NCI-H345 treated with DMSO at 0.1 percent for 48 hours (cell line): ENCODE measurements around the gene ENAH.

Experiments used
- DNase-seq: peaks from one replicate; lab custom pipeline; 2025; ENCODE audit not compliant: unreplicated experiment; lab: John Stamatoyannopoulos, UW

Gene ENAH

GRCh38 chr1:225461533-225462428, 191.1 kb downstream of the ENAH start:
- DNase-seq, result no peak

- DNase-seq, result no peak
These were observed 192.0 kb downstream of the ENAH start for GRCh38 chr1:225460737-225461532.

DNA sequence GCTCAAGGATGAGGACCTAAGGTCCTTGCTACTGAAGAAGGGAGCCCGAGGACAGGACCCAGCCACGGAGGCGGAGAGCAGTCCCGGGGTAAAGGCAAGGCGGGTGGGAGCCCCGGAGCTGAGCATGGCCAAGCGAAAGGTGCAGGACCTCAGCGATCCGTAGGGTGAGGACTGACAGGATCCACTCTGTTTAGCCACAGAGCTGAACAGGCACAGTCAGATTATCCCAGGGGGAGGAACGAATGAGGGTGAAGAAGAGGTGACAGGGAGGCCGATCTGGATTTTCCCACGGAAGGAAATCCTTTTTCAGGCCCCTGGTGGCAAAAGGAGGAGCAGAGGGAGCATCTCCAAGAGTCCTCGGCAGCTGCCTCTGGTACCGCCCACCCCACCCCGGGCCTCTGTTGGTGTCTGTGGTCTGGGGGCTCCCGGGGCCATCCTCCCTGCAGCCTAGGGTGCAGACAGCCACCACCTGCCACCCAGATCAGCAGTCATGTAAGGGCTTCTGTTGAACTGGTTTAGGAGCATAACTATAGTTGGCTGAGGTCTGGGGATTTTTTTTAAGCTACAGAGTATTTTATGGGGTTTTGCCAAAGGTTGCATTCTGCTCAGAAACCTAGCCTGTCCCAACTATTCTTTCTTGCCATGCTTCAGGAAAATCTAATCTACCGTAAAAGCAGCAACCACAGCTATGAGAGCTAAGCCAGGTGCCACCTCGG, 192.7 kb downstream of the ENAH start:
- no peak for DNase-seq

DNA sequence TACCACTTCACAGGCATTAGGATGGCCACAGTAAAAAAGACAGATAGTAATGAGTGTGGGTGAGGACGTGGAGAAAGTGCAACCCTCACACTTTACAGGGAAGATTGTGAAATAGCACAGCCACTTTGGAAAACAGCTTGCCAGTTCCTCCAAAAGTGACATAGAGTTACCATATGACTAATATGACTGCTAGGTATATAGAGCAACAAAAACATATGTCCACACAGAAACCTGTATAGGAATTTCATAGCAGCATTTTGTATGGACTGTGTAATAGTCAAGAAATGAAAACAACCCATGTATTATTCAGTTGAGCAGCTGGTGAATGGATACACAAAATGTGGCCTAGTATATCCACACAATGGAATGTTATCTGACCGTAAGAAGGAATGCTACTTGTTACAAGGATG, 194.7 kb downstream of the ENAH start:
- DNase-seq, result no peak

DNA sequence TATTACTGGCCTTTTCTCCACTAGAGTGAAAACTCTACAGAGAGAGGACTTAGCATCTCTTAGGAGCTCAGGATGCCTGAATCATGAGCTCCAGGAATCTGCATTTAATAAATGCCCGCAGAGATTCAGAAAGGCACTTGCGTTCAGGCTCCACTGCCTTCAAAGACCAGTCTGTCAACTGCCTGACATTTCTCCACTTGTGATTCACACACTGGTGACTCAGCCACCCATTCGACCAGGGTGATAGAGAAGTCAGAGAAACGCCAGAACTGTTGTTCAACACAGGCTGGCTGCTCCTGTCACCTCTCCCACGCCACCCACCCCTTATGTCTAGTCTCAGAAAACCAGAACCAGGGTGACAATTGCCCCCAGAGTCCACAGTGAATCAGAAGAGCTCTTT, 198.2 kb downstream of the ENAH start:
- DNase-seq, result no peak

DNA sequence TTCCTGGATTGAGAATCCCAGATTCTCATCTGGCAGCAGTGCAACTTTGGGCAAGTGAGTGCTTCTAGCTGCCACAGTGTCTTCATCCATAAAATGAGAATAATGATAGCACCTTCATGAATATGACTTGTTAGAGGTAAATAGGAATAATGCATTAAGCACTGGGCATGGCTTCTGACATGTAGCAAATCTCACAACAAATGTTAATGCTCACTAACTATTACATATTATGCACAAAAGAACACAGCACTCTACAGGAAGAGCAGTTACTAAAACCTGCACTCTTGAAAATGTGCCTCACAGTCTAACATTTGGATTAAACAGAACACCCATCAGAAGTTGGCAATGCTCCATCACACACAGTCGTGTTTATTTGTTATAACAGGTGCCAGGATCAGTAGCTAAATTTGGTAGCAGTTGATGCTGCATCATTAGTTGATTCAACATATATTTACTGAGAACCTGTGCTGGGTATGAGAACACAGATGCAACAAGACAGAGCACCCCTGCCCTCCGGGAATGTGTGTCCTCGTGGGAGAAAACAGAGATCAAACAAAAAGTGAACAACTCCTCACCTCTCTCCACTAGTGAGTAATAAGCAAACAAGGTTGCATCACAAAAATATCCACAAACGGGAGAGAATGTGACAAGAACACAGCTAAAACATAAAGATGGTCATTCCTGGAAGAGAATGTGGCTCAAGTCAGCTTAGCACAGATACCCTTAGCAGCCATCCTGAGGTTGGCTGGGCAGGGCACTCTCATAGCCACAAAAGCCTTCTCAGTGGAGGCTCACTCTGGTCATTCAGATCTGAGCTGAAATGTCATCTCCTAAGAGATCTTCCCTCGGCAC, 198.9 kb downstream of the ENAH start:
- peak; percentile 92 for DNase-seq

DNA sequence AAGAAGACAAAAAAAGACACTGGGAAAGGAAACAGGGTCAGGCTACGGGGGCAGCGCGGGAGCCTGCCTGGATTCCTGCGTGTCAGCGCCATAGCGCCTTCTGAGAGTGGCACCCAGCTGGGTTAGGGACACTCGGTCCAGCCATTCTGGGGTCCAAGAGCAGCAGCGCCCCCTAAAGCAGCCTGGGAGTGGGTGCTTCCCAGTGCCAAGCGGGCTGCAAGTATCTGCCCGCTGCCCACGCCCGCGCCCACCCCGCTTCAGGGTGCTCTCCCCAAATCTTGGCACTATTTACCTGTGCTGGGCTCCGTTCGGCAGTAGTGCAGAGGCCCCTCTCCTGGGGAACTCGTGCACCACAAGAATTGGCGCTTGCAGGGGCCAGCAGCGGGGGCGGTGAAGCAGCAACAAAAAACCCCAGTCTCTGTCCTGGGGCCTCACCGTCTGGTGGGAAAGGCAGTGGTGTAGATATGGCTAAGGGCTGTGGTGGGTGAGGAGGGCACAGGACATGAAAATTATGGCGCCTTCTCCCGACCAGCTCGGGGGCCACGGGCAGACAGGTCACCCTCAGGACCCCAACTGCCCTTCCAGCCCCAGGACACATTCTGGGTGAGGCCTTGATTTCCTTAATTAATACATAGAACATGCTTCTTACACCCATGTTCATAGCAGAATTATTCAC, 200.9 kb downstream of the ENAH start:
- DNase-seq, result no peak

DNA sequence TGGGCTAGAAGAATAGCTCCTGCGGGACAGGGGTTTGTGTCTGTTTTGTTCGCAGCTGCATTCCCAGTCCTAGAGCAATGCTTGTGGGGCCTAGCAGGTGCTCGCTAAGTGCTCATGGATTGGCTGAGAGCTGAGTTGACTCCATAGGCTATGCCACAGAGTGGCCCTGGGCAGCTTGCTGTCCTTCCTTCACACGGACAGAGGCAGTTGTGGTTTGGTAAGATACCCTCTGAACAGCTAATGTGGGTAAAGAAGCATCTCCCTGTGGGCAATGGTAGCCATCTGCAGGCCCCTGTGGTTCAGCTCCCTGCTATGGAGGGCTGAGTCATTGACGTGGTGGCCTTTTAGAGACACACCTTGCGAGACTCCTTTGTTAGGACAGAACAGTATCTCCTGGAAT, 201.6 kb downstream of the ENAH start:
- DNase-seq, result no peak

- no peak for DNase-seq
These were observed 202.3 kb downstream of the ENAH start for GRCh38 chr1:225450491-225451191.

DNA sequence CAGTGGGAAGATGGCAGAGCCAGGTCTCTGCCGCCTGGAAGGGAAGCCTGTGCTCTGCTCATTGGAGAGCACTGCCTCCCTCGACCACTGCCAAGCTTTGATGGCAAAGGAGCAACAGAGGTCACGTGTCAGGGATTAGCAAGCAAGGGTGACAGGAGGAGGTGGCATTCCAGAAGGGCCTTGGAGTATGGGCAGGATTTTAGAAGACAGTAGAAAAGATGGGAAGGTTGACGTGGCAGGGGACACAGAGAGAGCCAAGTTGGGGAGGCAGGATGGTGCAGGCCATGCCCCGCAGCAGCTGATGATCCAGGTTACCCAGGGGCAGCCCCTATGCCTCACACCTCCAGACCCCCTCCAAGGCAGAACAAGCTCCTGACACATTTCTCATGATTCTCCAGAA, 203.1 kb downstream of the ENAH start:
- DNase-seq, result no peak

DNA sequence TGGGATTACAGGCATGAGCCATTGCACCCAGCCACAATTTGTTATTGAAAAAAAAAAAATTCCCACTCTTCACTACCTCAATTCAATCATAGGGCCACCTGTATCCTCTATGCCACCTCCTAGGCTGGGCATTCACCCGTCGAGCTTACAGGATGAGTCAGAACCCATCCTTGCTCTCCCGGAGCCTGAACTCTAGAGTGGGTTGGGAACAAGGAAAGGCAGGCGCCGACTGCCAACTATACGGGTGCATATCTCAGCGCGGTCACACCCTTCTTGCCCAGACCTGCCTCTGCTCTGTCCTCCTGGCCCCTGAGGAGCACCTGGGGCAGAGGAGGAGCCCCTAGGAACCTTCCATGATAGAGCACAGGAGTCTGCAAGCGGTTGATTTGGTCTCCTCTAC, 203.7 kb downstream of the ENAH start:
- no peak for DNase-seq

- DNase-seq, result no peak
These were observed 204.6 kb downstream of the ENAH start for GRCh38 chr1:225448146-225448805.

DNA sequence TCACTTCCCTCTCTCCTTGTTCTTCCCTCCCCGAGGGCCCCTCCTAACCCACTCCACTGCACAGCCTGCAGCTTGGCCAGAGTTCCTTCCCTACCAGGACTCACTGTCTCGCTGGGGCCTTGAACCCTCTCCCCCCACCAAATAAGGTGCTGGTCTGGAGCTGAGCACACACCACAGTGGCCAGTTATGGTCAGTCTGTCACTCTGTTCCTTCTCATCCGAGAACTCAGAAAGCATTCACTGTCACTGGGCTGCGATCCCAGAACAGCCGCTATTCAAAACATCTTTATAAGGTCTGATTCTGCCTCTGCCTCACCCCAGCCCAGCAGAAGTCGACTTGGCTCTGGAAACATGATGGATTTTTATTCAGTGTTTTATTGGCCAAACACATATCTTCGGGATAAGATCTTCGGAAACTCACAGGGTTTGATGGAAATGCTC, 205.3 kb downstream of the ENAH start:
- no peak for DNase-seq

DNA sequence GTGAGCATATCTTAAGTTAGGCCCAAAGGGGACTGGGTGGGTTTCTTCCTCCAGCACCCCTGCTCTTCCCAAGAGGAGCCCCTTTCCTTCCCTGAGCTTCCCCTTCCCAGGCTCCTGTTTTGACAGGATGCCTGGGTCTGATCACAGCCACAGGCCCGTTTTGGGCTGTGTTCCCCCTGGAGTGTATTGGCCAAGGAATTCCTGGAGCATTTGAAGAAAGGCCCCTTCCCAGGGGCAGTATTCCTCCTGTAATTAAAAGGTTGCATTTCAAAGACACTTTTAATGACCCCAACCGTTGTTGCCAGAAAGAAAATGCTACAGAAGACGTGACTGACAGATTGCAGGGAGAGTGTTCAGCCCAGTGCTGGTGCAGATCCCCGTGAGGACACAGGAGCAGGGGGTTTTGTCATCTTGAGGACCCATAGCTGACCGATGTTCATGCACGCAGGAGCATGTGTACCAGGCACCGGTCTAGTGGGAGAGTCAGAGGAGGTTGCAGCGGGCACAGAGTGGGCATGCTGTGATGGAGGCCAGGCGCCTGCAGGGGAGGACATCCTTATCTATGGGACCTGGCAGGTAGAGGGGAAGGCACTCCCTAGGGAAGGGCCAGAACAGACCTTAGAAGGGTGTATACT, 205.8 kb downstream of the ENAH start:
- DNase-seq, result no peak

DNA sequence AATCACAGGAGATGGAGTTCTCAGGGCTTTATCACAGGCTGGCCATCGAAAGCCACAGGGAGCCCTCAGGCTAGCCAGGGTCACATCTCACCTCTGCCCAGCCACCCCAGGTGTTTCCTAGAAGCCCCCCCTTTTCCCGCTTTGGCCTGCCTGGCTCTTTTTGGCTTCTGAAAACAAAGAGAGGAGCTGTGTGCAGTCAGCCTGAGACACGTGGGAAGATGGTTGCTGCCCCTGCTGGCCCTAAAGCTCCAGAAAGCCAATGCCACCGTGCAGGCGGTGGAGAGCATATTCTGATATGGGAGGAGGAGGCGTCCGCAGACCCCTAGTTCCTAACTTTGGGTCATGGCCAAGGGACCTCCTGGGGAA, 206.3 kb downstream of the ENAH start:
- no peak for DNase-seq

- no peak for DNase-seq
These were observed 207.0 kb downstream of the ENAH start for GRCh38 chr1:225445639-225446594.

GRCh38 chr1:225442123-225442505, 210.8 kb downstream of the ENAH start:
- DNase-seq, result no peak
